ENCODE results near the gene MAPT.

GRCh38 chr17:45902892-45903346 is 8.6 kb downstream of the MAPT start:
- TF ChIP-seq RARB (CRISPR knock-in tag; IDR thresholded peaks at IDR 0.05) (no peak), PATZ1 (CRISPR knock-in tag; IDR thresholded peaks at IDR 0.05; ENCODE audit: borderline replicate concordance) (no peak), TOX (CRISPR knock-in tag; IDR thresholded peaks at IDR 0.05; ENCODE audit: borderline replicate concordance) (no peak), ZNF70 (CRISPR knock-in tag; IDR thresholded peaks at IDR 0.05) (no peak), ZFP30 (CRISPR knock-in tag; IDR thresholded peaks at IDR 0.05) (no peak), PPARA (CRISPR knock-in tag; IDR thresholded peaks at IDR 0.05; ENCODE audit: borderline replicate concordance) (no peak), ZNF8 (CRISPR knock-in tag; IDR thresholded peaks at IDR 0.05) (no peak), BACH2 (CRISPR knock-in tag; IDR thresholded peaks at IDR 0.05; ENCODE audit: borderline replicate concordance) (no peak), TCF4 (CRISPR knock-in tag; IDR thresholded peaks at IDR 0.05; ENCODE audit: borderline replicate concordance) (0 out of 2 replicates have a peak, but pooled peaks have one; percentile 26), CREB5 (CRISPR knock-in tag; IDR thresholded peaks at IDR 0.05; ENCODE audit: low read depth) (no peak), ISL1 (CRISPR knock-in tag; IDR thresholded peaks at IDR 0.05) (no peak)
- TF ChIP-seq, protein P1, sequence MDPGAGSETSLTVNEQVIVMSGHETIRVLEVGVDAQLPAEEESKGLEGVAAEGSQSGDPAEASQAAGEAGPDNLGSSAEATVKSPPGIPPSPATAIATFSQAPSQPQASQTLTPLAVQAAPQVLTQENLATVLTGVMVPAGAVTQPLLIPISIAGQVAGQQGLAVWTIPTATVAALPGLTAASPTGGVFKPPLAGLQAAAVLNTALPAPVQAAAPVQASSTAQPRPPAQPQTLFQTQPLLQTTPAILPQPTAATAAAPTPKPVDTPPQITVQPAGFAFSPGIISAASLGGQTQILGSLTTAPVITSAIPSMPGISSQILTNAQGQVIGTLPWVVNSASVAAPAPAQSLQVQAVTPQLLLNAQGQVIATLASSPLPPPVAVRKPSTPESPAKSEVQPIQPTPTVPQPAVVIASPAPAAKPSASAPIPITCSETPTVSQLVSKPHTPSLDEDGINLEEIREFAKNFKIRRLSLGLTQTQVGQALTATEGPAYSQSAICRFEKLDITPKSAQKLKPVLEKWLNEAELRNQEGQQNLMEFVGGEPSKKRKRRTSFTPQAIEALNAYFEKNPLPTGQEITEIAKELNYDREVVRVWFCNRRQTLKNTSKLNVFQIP (CRISPR knock-in tag; IDR thresholded peaks at IDR 0.05; ENCODE audit: borderline replicate concordance, low read depth), result no peak

Measured in SK-N-SH treated with all-trans-retinoic acid at 6 μM for 48 hours (cell line).